NCI-H526 (cell line): ENCODE data around the gene TIMP1.

Source experiments
- DNase-seq, 2 experiments: peaks; one replicate each; lab custom pipeline; 2025; lab: John Stamatoyannopoulos, UW

The TIMP1 gene

GRCh38 chrX:47573341-47574075 lies 8.7 kb upstream of the TIMP1 start:
- DNase-seq: no peak

- DNase-seq: no peak
These were observed 8.1 kb upstream of the TIMP1 start for GRCh38 chrX:47574076-47574546.

GRCh38 chrX:47574547-47575301 lies 7.5 kb upstream of the TIMP1 start:
- no peak for DNase-seq

GRCh38 chrX:47576021-47576898 lies 6.0 kb upstream of the TIMP1 start:
- DNase-seq: no peak

GRCh38 chrX:47577424-47577823 lies 4.8 kb upstream of the TIMP1 start:
- DNase-seq: no peak

- DNase-seq: no peak
These were observed 4.3 kb upstream of the TIMP1 start for GRCh38 chrX:47577901-47578300.

- DNase-seq: no peak
These were observed 3.5 kb upstream of the TIMP1 start for GRCh38 chrX:47578692-47579091.

GRCh38 chrX:47579537-47579936 lies 2.7 kb upstream of the TIMP1 start:
- DNase-seq: no peak

- DNase-seq: no peak
These were observed 1.1 kb downstream of the TIMP1 start for GRCh38 chrX:47583240-47583861.

GRCh38 chrX:47584714-47585113 lies 2.5 kb downstream of the TIMP1 start:
- DNase-seq: no peak

GRCh38 chrX:47585273-47585672 lies 3.0 kb downstream of the TIMP1 start:
- no peak for DNase-seq

- no peak for DNase-seq
These were observed 4.0 kb downstream of the TIMP1 start for GRCh38 chrX:47586043-47586787.

- no peak for DNase-seq
These were observed 5.1 kb downstream of the TIMP1 start for GRCh38 chrX:47587091-47587891.

- DNase-seq: no peak
These were observed 5.9 kb downstream of the TIMP1 start for GRCh38 chrX:47587906-47588735.

GRCh38 chrX:47590984-47591383 lies 8.7 kb downstream of the TIMP1 start:
- DNase-seq: no peak

GRCh38 chrX:47593522-47593921 lies 11.3 kb downstream of the TIMP1 start:
- DNase-seq: no peak

GRCh38 chrX:47595716-47596251 lies 13.5 kb downstream of the TIMP1 start:
- no peak for DNase-seq

GRCh38 chrX:47596256-47596655 lies 14.0 kb downstream of the TIMP1 start:
- DNase-seq: no peak

- DNase-seq: no peak
These were observed 15.0 kb downstream of the TIMP1 start for GRCh38 chrX:47597222-47597621.
